GM21723 (cell line): ENCODE data around the gene TUBA1B.
"Not testable (repeated sequence)": the region's sequence is repeated elsewhere in the genome, so short reads cannot be mapped to it uniquely, and the experiment has no call there.

Experiments used
- ATAC-seq: cut with Tn5 transposase; IDR thresholded peaks from one replicate; pipeline ENCODE4 v1.9.1; 2021; ENCODE audit warnings: mild to moderate bottlenecking, moderate library complexity; ENCODE audit not compliant: unreplicated experiment

TUBA1B gene

GRCh38 chr12:49131051-49131893 lies at the start of gene TUBA1B:
TUBA1B (minus strand) TSS chr12:49131395; CDS start chr12:49131300, 95 bp downstream.
- peak; percentile 68 for ATAC-seq

GRCh38 chr12:49174218-49174617 lies 43.0 kb upstream of the TUBA1B start:
- ATAC-seq: no peak

- no peak for ATAC-seq
Measured at GRCh38 chr12:49170924-49171323, 39.7 kb upstream of the TUBA1B start.

- no peak for ATAC-seq
Measured at GRCh38 chr12:49165114-49165513, 33.9 kb upstream of the TUBA1B start.

GRCh38 chr12:49161901-49162300 lies 30.7 kb upstream of the TUBA1B start:
- ATAC-seq: not testable (repeated sequence)

- no peak for ATAC-seq
Measured at GRCh38 chr12:49161092-49161795, 30.0 kb upstream of the TUBA1B start.

GRCh38 chr12:49160399-49160798 lies 29.2 kb upstream of the TUBA1B start:
- ATAC-seq: peak; percentile 55

- ATAC-seq: no peak
Measured at GRCh38 chr12:49154221-49154620, 23.0 kb upstream of the TUBA1B start.

- no peak for ATAC-seq
Measured at GRCh38 chr12:49147384-49147783, 16.2 kb upstream of the TUBA1B start.

DNA sequence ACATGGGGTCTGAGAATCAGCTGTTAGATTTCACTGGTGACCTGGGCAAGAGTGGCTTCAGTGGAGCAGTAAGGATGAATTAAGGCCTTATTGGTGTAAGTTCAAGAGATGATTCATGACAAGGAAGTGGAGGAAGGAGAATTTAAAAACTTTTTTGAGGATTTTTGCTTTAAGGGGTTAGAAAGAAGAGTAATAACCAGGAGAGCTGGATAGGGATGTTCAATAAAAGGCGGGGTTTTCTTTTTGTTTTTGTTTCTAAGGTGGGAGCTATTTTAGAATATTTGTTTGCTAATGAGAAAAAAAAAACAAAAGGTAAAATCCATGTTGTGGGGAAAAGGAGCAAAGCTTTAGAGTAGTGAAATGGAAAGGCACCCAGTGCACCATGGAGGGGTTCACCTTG lies 15.2 kb upstream of the TUBA1B start:
- ATAC-seq: no peak

- no peak for ATAC-seq
Measured at GRCh38 chr12:49144384-49144783, 13.2 kb upstream of the TUBA1B start.

DNA sequence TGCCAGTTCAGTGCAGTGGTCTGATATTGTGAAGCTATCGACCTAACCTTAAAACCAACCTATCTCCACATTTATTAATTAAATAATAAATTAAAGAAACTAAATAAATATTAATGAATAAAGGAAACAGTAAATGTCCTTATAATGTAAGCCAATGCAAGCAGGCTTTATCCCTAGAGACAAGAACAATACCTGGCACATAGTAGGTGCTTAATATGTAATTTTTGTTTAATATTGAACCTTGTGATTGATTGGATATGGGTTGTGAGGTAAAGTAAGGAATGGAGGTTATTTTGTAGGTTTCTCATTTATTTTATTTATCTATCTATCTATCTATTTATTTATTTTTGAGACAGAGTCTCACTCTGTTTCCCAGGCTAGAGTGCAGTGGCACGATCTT lies 7.8 kb upstream of the TUBA1B start:
- ATAC-seq: no peak

- ATAC-seq: no peak
Measured at GRCh38 chr12:49138587-49138986, 7.4 kb upstream of the TUBA1B start.

DNA sequence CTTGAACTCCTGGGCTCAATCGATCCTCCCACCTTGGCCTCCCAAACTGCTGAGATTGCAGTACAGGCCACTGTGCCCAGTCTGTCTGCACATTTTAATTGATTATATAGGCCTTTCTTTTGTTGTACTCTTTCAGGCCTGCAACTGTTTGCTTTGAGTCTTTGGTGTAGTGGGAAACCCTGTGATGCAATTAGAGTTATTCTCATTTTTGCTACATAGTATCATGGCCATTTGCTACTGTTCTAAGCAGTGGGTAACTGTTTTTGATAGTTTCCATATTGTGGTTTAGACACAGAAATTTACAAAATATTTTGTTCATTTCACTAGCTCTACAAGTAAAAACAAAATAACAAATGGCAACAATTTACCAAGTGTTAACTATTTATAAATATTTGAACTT lies 6.3 kb upstream of the TUBA1B start:
- no peak for ATAC-seq

GRCh38 chr12:49136997-49137396 lies 5.8 kb upstream of the TUBA1B start:
- ATAC-seq: not testable (repeated sequence)

GRCh38 chr12:49133590-49133989 lies 2.4 kb upstream of the TUBA1B start:
- ATAC-seq: no peak

DNA sequence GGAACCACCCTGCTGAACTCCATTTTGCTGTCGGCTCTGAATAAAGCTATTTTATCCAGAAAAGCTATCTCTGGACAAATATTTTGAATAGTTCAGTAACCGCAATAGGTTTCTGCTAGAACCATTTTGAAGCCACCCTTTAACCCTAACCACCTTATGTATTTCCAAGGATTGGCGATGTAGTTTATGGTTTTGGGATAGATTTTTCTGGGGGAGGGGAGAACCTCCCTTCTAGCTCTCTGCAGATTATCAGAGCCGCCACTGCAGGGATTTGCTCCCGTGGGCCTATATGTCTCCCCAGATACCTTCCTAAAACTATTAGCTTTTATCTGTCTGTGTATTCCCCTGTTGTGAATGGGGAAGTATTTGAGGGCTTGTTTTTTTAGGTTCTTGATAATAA lies 1.8 kb upstream of the TUBA1B start:
- no peak for ATAC-seq

DNA sequence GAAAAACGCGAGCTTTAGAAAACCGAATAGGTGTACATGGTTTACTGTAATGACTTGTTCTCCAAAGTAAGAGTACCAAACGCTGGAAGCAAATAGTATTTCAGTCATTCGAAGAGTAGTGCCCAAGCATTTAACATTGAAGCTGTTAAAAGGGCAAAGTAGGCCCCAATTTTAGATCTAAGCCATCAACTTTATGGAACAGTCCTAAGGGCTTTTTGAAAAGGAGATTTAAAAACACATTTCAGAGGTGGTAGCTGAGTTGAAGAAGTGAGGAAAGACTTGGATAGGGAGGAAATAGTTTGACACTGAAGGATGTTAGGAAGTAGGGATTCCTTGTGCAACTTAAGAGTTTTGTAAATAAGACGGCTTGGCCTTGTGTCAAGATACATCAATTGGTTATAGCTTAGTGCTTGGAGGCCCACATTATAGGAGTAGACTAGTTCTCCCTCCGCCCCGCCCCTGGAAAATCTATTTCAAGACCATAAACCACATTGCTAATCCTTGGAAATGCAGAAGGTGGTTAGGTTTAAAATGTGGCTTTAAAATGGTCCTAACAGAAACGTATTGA lies 783 bp upstream of the TUBA1B start:
- ATAC-seq: peak; percentile 1

DNA sequence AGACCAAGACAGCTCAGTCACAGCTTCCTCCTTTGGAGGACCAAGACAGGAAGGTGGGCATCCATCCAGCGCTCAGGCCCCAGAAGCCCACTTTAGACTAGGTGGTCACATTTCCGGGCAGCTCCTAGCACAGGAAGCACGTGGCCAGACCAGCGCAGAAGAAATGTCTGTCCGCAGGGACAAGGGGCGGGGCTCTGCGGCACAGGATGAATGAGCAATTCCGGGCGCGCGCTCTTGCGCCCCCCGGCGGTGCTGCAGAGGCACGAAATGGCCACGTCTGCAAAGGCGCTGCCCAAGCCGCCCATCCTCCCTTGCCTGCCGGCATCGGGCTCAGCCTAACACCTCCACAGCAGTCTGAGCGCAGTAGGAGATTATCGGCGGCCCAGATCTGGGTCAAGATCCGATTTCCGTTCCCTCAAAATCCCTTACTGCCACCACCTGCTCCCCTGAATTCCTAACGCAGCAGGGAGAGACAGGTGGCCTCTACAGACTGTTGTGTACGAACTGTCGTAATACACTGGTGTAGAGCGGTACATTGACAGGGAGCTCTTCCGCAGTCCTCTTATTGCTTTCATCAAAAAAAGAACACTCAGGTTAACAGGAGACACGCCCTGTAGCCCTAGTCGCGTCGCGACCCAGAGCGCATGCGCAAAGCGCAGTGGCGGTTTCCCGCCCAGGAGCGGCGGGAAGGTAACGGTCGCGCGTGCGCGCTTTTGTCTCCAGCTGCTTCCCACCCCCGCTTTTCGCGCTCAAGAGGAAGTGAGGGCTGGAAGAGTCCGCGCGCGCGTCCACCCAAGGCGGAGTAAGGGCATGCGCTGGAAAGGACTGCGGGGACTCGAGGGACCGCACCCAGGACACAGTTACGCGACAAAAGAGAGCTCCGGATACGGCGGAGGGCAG lies 794 bp downstream of the TUBA1B start:
- ATAC-seq: peak; percentile 64

DNA sequence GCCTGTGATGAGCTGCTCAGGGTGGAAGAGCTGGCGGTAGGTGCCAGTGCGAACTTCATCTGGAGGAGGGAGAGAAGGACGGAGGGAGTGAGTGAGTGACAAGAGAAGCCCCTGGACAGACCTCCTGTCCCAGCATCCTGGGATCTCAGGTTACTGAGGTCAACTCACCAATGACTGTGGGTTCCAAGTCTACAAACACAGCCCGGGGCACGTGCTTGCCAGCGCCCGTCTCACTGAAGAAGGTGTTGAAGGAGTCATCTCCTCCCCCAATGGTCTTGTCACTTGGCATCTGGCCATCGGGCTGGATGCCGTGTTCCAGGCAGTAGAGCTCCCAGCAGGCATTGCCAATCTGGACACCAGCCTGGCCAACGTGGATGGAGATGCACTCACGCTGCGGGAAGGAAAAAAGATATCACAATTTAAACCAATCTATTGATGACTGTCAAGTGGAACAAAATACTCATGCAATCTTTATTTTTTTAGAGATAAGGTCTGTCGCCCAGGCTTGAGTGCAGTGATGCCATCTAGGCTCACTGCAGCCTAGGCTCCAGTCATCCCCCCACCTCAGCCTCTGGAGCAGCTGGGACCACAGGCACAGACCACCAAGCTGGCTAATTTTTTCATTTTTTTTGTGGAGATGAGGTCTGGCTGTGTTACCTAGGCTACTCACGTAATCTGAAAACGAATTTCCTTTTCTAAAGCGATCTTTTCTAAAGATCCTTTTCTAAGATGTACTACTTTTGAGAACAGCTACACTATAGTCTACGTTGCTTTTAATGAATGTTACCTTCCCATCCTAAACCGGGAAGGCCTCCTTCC lies 1.7 kb downstream of the TUBA1B start:
- ATAC-seq: no peak
